Right lobe of liver (tissue), 4 donors: ENCODE measurements around the gene SORBS2.

Source experiments
- POLR2A ChIP-seq: fragments of 450-650 bp; IDR thresholded peaks from one replicate; pipeline ENCODE4 v1.6.1; 2017; ENCODE audit warnings: antibody characterized with exemption, mild to moderate bottlenecking
- TF ChIP-seq, protein P1 (sequence below), 4 donors: fragments of 200-600 bp in 3 of 4; fragments of 450-650 bp in 1 of 4; IDR thresholded peaks; one replicate each; pipeline versions ENCODE4 v1.5.1 to v1.8.0; 2016 to 2022; ENCODE audit warnings: antibody characterized with exemption in 4 of 4, mild to moderate bottlenecking in 2 of 4
- donor health status: DM: no; HTN: no; CAD: no.
- donor health status: DM: no; HTN: no; CAD: no.
- donor health status: DM: no; HTN: yes; CAD: no.

DNA sequence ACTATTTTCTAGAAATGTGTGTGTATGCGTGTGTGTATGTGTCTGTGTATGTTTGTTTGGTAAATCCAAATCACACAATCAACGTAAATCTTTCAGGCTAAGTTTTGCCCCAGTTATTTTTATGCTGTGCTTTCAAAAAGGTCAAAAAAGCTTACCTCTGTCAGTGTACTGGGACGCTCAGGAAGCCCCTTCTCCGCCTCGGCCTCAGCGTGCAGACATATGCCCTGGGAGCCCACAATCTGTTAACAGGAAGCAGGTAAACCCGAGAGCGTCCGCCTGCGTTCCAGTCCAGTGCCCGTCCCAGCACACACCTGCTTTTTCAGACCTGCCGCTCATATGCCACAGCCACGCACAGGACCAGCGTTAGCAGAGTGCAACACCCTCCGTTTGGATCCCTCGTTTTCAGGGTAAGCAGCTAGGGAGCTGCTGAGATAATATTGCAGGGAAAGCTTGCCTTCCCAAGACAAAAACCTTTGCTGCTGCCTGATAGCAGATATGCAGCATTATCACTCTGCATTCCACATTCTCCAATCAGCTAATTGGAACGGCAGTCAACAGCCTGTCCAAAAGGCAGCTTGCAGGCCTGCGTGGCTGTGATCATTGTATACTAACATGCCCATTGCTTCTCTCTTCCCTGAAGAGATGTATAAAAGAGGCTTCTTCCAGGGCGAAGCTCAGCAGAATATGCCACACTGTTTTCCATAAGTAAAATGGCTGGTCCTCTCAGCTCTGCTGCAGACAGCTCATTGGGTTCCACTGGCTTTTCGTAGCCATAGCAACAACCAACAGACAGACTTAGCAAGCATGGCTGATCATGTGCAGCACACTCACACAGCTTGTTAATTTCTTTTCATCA lies at the start of gene SORBS2:
- TF ChIP-seq, protein P1, sequence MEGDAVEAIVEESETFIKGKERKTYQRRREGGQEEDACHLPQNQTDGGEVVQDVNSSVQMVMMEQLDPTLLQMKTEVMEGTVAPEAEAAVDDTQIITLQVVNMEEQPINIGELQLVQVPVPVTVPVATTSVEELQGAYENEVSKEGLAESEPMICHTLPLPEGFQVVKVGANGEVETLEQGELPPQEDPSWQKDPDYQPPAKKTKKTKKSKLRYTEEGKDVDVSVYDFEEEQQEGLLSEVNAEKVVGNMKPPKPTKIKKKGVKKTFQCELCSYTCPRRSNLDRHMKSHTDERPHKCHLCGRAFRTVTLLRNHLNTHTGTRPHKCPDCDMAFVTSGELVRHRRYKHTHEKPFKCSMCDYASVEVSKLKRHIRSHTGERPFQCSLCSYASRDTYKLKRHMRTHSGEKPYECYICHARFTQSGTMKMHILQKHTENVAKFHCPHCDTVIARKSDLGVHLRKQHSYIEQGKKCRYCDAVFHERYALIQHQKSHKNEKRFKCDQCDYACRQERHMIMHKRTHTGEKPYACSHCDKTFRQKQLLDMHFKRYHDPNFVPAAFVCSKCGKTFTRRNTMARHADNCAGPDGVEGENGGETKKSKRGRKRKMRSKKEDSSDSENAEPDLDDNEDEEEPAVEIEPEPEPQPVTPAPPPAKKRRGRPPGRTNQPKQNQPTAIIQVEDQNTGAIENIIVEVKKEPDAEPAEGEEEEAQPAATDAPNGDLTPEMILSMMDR (IDR thresholded peaks at IDR 0.05): no peak
- TF ChIP-seq POLR2A: peak; percentile 65
